Measurements from ENCODE around the gene OR5A2. TPM values are rescaled to one million over a fixed set of nuclear protein-coding genes. Genes with fewer than 3 reads are reported as not detected.

OR5A2 gene
- total and polyA plus RNA-seq, 2 experiments from 2014 or later, result not detected

Other genes starting within 250 kb of the OR5A2 start
- gene MPEG1, start 213.5 kb downstream of the OR5A2 start, total RNA-seq (2014; rRNA removed; shearing (Covaris generic)), result not detected in 2 replicates
- 0.07 TPM in 1 of 2 replicates, not detected in the other for gene MPEG1, start 213.5 kb downstream of the OR5A2 start, polyA plus RNA-seq (2016; fragmentation: Nextera tagmentation; extraction: Ambion mirVana)
- gene OR5AN1, start 67.5 kb downstream of the OR5A2 start, total RNA-seq (2014; rRNA removed; shearing (Covaris generic)), result not detected in 2 replicates
- gene OR5AN1, start 67.5 kb downstream of the OR5A2 start, polyA plus RNA-seq (2016; fragmentation: Nextera tagmentation; extraction: Ambion mirVana), result not detected in 2 replicates
- 0.03 TPM in 1 of 2 replicates, not detected in the other for gene OR5A1, start 10.1 kb upstream of the OR5A2 start, total RNA-seq (2014; rRNA removed; shearing (Covaris generic))
- 0.21 TPM in 1 of 2 replicates, not detected in the other for gene OR5A1, start 10.1 kb upstream of the OR5A2 start, polyA plus RNA-seq (2016; fragmentation: Nextera tagmentation; extraction: Ambion mirVana)
- gene OR4D6, start 30.5 kb upstream of the OR5A2 start, total RNA-seq (2014; rRNA removed; shearing (Covaris generic)), result not detected in 2 replicates
- gene OR4D6, start 30.5 kb upstream of the OR5A2 start, polyA plus RNA-seq (2016; fragmentation: Nextera tagmentation; extraction: Ambion mirVana), result not detected in 2 replicates
- gene OR4D10, start 46.9 kb upstream of the OR5A2 start, total RNA-seq (2014; rRNA removed; shearing (Covaris generic)), result not detected in 2 replicates
- gene OR4D10, start 46.9 kb upstream of the OR5A2 start, polyA plus RNA-seq (2016; fragmentation: Nextera tagmentation; extraction: Ambion mirVana), result not detected in 2 replicates
- gene OR4D11, start 77.2 kb upstream of the OR5A2 start, total RNA-seq (2014; rRNA removed; shearing (Covaris generic)), result not detected in 2 replicates
- not detected in 2 replicates for gene OR4D11, start 77.2 kb upstream of the OR5A2 start, polyA plus RNA-seq (2016; fragmentation: Nextera tagmentation; extraction: Ambion mirVana)
- not detected in 2 replicates for gene OR4D9, start 85.1 kb upstream of the OR5A2 start, total RNA-seq (2014; rRNA removed; shearing (Covaris generic))
- not detected in 2 replicates for gene OR4D9, start 85.1 kb upstream of the OR5A2 start, polyA plus RNA-seq (2016; fragmentation: Nextera tagmentation; extraction: Ambion mirVana)
- gene OSBP, start 189.4 kb upstream of the OR5A2 start, total RNA-seq (2014; rRNA removed; shearing (Covaris generic)), result 35.7 and 39.3 TPM in 2 replicates
- gene OSBP, start 189.4 kb upstream of the OR5A2 start, polyA plus RNA-seq (2016; fragmentation: Nextera tagmentation; extraction: Ambion mirVana), result 11.0 and 13.1 TPM in 2 replicates
- gene PATL1, start 242.6 kb upstream of the OR5A2 start, total RNA-seq (2014; rRNA removed; shearing (Covaris generic)), result 19.6 and 20.8 TPM in 2 replicates
- 12.3 and 12.9 TPM in 2 replicates for gene PATL1, start 242.6 kb upstream of the OR5A2 start, polyA plus RNA-seq (2016; fragmentation: Nextera tagmentation; extraction: Ambion mirVana)

All from GM23338 (cell line).